ENCODE results near the gene ZNF581.

Gene ZNF581

GRCh38 chr19:55641426-55642152 is 1.9 kb upstream of the ZNF581 start:
- Histone ChIP-seq H3K36me3 (replicated peaks; ENCODE audit: low read depth, low read length) (peaks cover 13% of the 10 kb centered on the region), H3K4me2 (ENCODE audit: low read length) (peak overlapping the region; percentile 84), H3K9me3 (ENCODE audit: insufficient read depth, low read length) (no peaks in the 10 kb centered on the region), H3K27me3 (ENCODE audit: low read depth, low read length) (no peaks in the 10 kb centered on the region), H3K4me3 (ENCODE audit: low read length) (peak overlapping the region; percentile 86), H3K4me1 (ENCODE audit: low read length) (peaks cover 24% of the 10 kb centered on the region), H2AFZ (ENCODE audit: low read depth, low read length) (no peak overlapping the region), H4K20me1 (ENCODE audit: insufficient read depth, low read length) (no peaks in the 10 kb centered on the region), H3K9ac (ENCODE audit: low read length) (peak overlapping the region; percentile 92), H3K27ac (ENCODE audit: low read length) (peak overlapping the region; percentile 84), H3K79me2 (ENCODE audit: low read length) (peaks cover 85% of the 10 kb centered on the region)
- no peak for TF ChIP-seq EZH2phosphoT487 (IDR thresholded peaks at IDR 0.05; ENCODE audit: low read depth)
- TF ChIP-seq CTCF (IDR thresholded peaks at IDR 0.05; ENCODE audit: low read depth, low read length): no peak

GRCh38 chr19:55642153-55643002 is 1.1 kb upstream of the ZNF581 start:
- Histone ChIP-seq H3K9me3 (ENCODE audit: insufficient read depth, low read length) (no peaks in the 10 kb centered on the region), H3K4me1 (ENCODE audit: low read length) (peaks cover 28% of the 10 kb centered on the region), H4K20me1 (ENCODE audit: insufficient read depth, low read length) (no peaks in the 10 kb centered on the region), H3K9ac (ENCODE audit: low read length) (peak overlapping the region; percentile 92), H2AFZ (ENCODE audit: low read depth, low read length) (no peak overlapping the region), H3K79me2 (ENCODE audit: low read length) (peaks cover 84% of the 10 kb centered on the region), H3K4me3 (ENCODE audit: low read length) (peak overlapping the region; percentile 86), H3K27ac (ENCODE audit: low read length) (peak overlapping the region; percentile 84), H3K27me3 (ENCODE audit: low read depth, low read length) (no peaks in the 10 kb centered on the region), H3K36me3 (replicated peaks; ENCODE audit: low read depth, low read length) (peaks cover 13% of the 10 kb centered on the region), H3K4me2 (ENCODE audit: low read length) (peak overlapping the region; percentile 84)
- TF ChIP-seq EZH2phosphoT487 (IDR thresholded peaks at IDR 0.05; ENCODE audit: low read depth) (no peak), CTCF (IDR thresholded peaks at IDR 0.05; ENCODE audit: low read depth, low read length) (no peak)

- no peak for TF ChIP-seq EZH2phosphoT487 (IDR thresholded peaks at IDR 0.05; ENCODE audit: low read depth)
- no peak for TF ChIP-seq CTCF (IDR thresholded peaks at IDR 0.05; ENCODE audit: low read depth, low read length)
- peaks cover 10% of the 10 kb centered on the region for H3K36me3 ChIP-seq (replicated peaks; ENCODE audit: low read depth, low read length)
- no peaks in the 10 kb centered on the region for H3K9me3 ChIP-seq (ENCODE audit: insufficient read depth, low read length)
- peak overlapping the region; percentile 84 for H3K4me2 ChIP-seq (ENCODE audit: low read length)
- no peaks in the 10 kb centered on the region for H3K27me3 ChIP-seq (ENCODE audit: low read depth, low read length)
- H3K4me1 ChIP-seq (ENCODE audit: low read length): peaks cover 36% of the 10 kb centered on the region
- peak overlapping the region; percentile 92 for H3K9ac ChIP-seq (ENCODE audit: low read length)
- H3K4me3 ChIP-seq (ENCODE audit: low read length): peak overlapping the region; percentile 86
- H2AFZ ChIP-seq (ENCODE audit: low read depth, low read length): no peak overlapping the region
- peaks cover 83% of the 10 kb centered on the region for H3K79me2 ChIP-seq (ENCODE audit: low read length)
- H4K20me1 ChIP-seq (ENCODE audit: insufficient read depth, low read length): no peaks in the 10 kb centered on the region
- peak overlapping the region; percentile 84 for H3K27ac ChIP-seq (ENCODE audit: low read length)
These were observed 383 bp downstream of the ZNF581 start for GRCh38 chr19:55643887-55644176.

DNA sequence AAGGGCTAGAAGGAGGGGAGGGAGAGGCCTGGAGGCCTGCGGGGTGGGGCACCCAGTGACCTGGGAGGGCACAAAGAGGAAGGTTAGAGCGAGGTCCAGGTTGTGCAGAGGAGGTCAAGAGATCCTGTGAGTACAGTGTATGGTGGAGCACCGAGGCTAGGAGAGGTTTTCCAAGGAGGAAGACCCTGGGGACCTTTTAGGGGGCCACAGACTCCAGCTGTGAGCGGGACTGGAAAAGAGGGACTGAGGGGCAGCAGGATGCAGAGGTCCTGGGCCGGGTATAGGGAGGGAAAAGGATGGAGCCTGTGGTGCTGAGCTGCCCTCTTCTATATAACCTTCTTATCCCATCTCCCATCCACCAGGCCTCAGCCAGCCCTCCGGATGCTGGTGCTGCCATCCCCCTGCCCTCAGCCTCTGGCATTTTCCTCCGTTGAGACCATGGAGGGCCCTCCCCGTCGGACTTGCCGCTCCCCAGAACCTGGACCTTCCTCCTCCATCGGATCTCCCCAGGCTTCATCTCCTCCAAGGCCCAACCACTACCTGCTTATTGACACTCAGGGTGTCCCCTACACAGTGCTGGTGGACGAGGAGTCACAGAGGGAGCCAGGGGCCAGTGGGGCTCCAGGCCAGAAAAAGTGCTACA is 863 bp downstream of the ZNF581 start:
- no peak for TF ChIP-seq CTCF (IDR thresholded peaks at IDR 0.05; ENCODE audit: low read depth, low read length)
- TF ChIP-seq EZH2phosphoT487 (IDR thresholded peaks at IDR 0.05; ENCODE audit: low read depth): no peak
- Histone ChIP-seq H3K36me3 (replicated peaks; ENCODE audit: low read depth, low read length) (peaks cover 10% of the 10 kb centered on the region), H3K9me3 (ENCODE audit: insufficient read depth, low read length) (no peaks in the 10 kb centered on the region), H3K4me3 (ENCODE audit: low read length) (peak overlapping the region; percentile 86), H4K20me1 (ENCODE audit: insufficient read depth, low read length) (no peaks in the 10 kb centered on the region), H3K9ac (ENCODE audit: low read length) (peak overlapping the region; percentile 92), H3K4me2 (ENCODE audit: low read length) (peak overlapping the region; percentile 84), H3K4me1 (ENCODE audit: low read length) (peaks cover 39% of the 10 kb centered on the region), H2AFZ (ENCODE audit: low read depth, low read length) (no peak overlapping the region), H3K79me2 (ENCODE audit: low read length) (peaks cover 81% of the 10 kb centered on the region), H3K27ac (ENCODE audit: low read length) (peak overlapping the region; percentile 84), H3K27me3 (ENCODE audit: low read depth, low read length) (no peaks in the 10 kb centered on the region)

Measured in OCI-LY3 (cell line).